ENCODE results near the gene SSTR3.
"Not testable (repeated sequence)": the region's sequence is repeated elsewhere in the genome, so short reads cannot be mapped to it uniquely, and the experiment has no call there.

The SSTR3 gene

GRCh38 chr22:37212174-37212906 lies at the start of gene SSTR3:
SSTR3 (minus strand) TSS chr22:37212477; CDS start chr22:37207803, 4,674 bp downstream.
- DNase-seq, result no peak

DNA sequence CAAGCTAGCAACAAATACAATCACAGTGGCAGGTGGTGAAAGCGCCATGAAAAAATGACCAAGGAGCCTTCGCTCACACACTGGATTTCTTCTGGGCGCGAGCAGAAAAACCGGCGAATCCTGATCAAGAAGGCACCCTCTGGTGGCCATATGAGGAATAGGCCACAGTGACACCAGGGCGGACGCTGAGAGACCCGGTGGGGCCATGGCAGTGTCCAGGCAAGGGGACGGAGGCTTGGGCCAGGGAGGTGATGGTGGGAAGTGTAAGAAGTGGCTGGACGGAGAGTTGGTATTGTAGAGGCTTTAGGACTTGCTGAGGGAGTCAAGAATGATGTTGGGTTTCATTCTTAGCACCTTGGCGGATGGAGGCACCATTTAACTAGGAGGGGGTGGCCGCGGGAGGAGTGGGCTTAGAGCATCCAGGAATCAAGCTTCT lies 48.6 kb upstream of the SSTR3 start:
- peak; percentile 68 for DNase-seq

GRCh38 chr22:37260155-37260795 lies 48.0 kb upstream of the SSTR3 start:
- DNase-seq, result no peak

GRCh38 chr22:37259540-37260029 lies 47.3 kb upstream of the SSTR3 start:
- no peak for DNase-seq

DNA sequence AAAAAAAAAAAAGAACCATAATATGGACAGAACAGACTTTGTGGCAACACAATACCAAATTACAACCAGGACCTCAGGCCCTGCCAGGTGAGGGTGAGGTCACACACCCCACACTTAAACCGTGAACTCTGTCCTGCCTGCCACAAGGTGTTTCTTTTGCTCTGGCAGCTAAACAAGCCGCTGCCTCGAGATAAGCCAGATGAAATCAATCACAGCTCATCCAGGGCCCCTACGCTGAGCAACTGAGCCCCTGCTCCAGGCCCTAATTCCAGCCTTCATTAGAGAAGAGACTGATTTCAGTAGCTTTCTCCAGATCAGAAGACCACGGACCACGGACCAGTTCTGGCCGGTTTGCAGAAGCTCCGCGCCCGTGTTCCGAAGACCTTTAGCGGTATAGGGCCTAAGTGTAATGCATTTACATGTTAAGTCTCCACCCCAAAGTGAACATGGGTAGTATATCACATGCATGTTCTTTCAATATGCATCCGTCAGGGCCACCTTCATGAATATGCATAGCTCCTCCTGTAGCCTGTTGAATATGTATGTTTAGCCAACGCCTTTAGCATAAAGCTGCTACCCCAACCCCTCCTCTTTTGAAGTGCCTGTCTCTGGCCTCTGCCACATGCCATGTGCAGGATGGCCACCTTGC lies 46.6 kb upstream of the SSTR3 start:
- no peak for DNase-seq

DNA sequence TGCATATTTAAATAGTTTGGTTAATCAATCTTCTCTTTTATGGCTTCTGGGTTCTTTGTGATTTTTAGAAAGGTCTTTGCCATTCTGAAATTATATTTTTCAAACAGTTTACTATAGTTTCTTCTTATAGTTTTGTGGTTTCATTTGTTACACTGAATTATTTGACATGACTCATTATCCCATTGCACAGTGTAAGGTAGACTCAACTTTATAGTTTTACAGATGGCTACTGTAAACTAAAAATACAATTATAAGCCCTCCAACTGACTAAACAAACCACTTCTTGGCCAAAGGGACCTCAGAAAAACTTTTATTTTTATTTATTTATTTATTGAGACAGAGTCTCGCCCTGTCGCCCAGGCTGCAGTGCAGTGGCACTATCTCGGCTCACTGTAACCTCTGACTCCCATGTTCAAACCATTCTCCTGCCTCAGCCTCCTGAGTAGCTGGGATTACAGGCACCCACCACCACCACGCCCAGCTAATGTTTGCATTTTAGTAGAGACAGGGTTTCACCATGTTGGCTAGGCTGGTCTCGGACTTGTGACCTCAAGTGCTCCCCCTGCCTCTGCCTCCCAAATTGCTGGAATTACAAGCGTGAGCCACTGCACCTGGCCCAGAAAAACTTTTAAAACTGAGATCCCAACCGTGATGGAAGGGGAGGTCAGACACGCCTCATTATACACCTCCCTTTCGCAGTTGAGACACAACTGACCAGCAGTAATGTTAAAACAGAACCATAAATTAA lies 45.9 kb upstream of the SSTR3 start:
- no peak for DNase-seq

- no peak for DNase-seq
Measured at GRCh38 chr22:37256075-37256726, 43.9 kb upstream of the SSTR3 start.

- no peak for DNase-seq
Measured at GRCh38 chr22:37255558-37256006, 43.3 kb upstream of the SSTR3 start.

GRCh38 chr22:37254867-37255233 lies 42.6 kb upstream of the SSTR3 start:
- no peak for DNase-seq

GRCh38 chr22:37254209-37254866 lies 42.1 kb upstream of the SSTR3 start:
- DNase-seq, result no peak

DNA sequence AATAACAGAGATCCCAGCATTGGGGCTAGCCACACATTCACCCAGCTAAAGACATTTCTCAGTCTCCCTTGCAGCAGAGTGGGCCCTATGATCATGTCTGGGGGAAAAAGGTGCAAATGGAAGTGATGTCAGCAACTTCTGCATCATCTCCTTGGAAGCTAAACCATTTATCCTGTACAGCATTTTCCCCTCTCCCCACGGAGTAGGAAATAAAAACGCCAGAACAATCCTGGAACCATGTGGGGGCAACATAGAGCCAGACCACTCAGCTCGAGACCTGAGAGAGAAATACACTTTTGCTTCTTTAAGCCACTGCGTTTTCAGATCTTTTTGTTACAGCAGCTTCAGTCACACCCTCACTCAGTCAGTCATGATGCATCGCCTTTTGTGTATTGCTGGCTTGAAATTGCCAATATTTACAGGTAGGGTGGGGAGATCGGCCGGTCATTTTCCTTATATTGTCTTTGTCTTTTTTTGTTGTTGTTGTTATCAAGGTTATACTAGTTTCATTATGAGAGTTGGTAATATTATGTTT lies 40.9 kb upstream of the SSTR3 start:
- DNase-seq, result no peak

DNA sequence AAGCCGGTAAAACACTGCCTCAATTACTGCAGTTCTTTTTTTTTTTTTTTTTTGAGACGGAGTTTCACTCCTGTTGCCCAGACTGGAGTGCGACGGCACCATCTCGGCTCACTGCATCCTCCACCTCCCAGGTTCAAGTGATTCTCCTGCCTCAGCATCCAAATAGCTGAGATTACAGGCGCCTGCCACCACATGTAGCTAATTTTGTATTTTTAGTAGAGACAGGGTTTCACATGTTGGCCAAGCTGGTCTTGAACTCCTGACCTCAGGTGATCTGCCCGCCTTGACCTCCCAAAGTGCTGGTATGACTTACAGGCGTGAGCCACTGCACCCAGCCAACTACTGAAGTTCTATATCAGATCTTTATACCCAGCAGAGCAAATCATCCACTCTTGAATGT lies 39.6 kb upstream of the SSTR3 start:
- DNase-seq, result not testable (repeated sequence)

- no peak for DNase-seq
Measured at GRCh38 chr22:37249986-37250385, 37.7 kb upstream of the SSTR3 start.

DNA sequence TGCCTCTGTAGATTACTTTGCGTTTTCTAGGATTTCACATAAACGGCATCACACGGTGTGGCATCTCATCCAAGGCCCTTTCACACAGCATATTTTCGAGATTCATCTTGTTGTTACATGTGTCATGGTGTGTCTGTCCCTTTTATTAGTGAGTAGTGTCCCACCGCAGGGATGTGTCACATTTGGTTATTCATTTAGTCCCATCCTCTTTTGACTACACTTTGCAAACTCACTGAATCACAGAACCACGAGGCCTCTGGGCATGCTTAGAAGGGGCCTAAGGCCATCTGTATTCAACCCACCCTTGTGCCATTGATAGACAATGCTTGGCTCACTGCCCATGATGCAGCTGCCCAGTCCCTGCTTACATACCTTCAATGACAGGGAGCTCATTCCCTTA lies 36.0 kb upstream of the SSTR3 start:
- no peak for DNase-seq

GRCh38 chr22:37245740-37246139 lies 33.5 kb upstream of the SSTR3 start:
- DNase-seq, result no peak

GRCh38 chr22:37244922-37245722 lies 32.8 kb upstream of the SSTR3 start:
- no peak for DNase-seq

GRCh38 chr22:37244114-37244921 lies 32.0 kb upstream of the SSTR3 start, which contains the start of gene RAC2:
RAC2 (minus strand) TSS chr22:37244269; CDS start chr22:37244148, 121 bp downstream.
- peak; percentile 88 for DNase-seq

- no peak for DNase-seq
Measured at GRCh38 chr22:37243402-37244113, 31.3 kb upstream of the SSTR3 start.

GRCh38 chr22:37242395-37242918 lies 30.2 kb upstream of the SSTR3 start:
- DNase-seq, result peak; percentile 95
